CD4-positive, alpha-beta T cell (primary cell): ENCODE data around the gene DAP. TPM values are rescaled to one million over a fixed set of nuclear protein-coding genes. Genes with fewer than 3 reads are reported as not detected.

Source experiments
- ATAC-seq: fragments of 200-7000 bp; cut with Tn5 transposase; one replicate; pipeline ENCODE4 v1.10.0; 2022; ENCODE audit warnings: mild to moderate bottlenecking; ENCODE audit not compliant: poor library complexity
- CTCF ChIA-PET: fragments of 350-600 bp; sonication (Branson Sonifier 250); formaldehyde crosslinking; loops from one replicate; lab custom pipeline; 2021; ENCODE audit warnings: antibody characterized with exemption, inconsistent platforms; lab: Charles Lee
- POLR2A ChIA-PET: fragments of 350-600 bp; sonication (Branson Sonifier 250); formaldehyde crosslinking; loops from one replicate; lab custom pipeline; 2021; ENCODE audit warnings: antibody characterized with exemption, inconsistent platforms; lab: Charles Lee
- DNase-seq, 14 experiments: peaks; one replicate each; pipeline ENCODE4 v3.0.0-alpha.2; 2013 to 2020; ENCODE audit warnings: mixed read lengths in 2 of 14
- H3K27ac ChIP-seq, 2 donors: one replicate each; pipeline versions ENCODE4 v1.5.1 to v1.7.0; 2013; ENCODE audit warnings: low read length in 2 of 2, low read depth in 1 of 2, mild to moderate bottlenecking in 1 of 2
- H3K27me3 ChIP-seq, 2 experiments: 1 replicate in 1 of 2; 2 replicates in 1 of 2; pipeline versions ENCODE4 v1.6.1 to v1.7.0; 2013; ENCODE audit warnings: low read length in 2 of 2, control low read depth in 1 of 2, mild to moderate bottlenecking in 1 of 2, moderate library complexity in 1 of 2; ENCODE audit not compliant: insufficient read depth in 2 of 2, control insufficient read depth in 1 of 2
- H3K36me3 ChIP-seq: one replicate; pipeline ENCODE4 v1.6.1; 2013; ENCODE audit warnings: low read length, control low read depth; ENCODE audit not compliant: insufficient read depth
- H3K4me1 ChIP-seq: one replicate; pipeline ENCODE4 v1.6.1; 2013; ENCODE audit warnings: low read length, control low read depth; ENCODE audit not compliant: insufficient read depth
- H3K4me3 ChIP-seq: one replicate; pipeline ENCODE4 v1.5.1; 2013; ENCODE audit warnings: mild to moderate bottlenecking, low read length, moderate library complexity
- H3K9me3 ChIP-seq, 2 experiments: 1 replicate in 1 of 2; 2 replicates in 1 of 2; pipeline versions ENCODE4 v1.6.1 to v1.7.0; 2013; ENCODE audit warnings: low read length in 2 of 2, mild to moderate bottlenecking in 2 of 2, control low read depth in 1 of 2, moderate library complexity in 1 of 2; ENCODE audit not compliant: control insufficient read depth in 1 of 2, insufficient read depth in 1 of 2
- H3K27ac Mint-ChIP-seq: one replicate; pipeline ENCODE4 v1.8.0; 2020; ENCODE audit warnings: mixed read lengths
- H3K27me3 Mint-ChIP-seq: one replicate; pipeline ENCODE4 v1.8.0; 2021; ENCODE audit warnings: mixed read lengths
- H3K36me3 Mint-ChIP-seq: one replicate; pipeline ENCODE4 v1.8.0; 2021; ENCODE audit warnings: low read depth, mixed read lengths
- H3K4me1 Mint-ChIP-seq: one replicate; pipeline ENCODE4 v1.8.0; 2021; ENCODE audit warnings: low read depth, mixed read lengths
- H3K4me3 Mint-ChIP-seq: one replicate; pipeline ENCODE4 v1.8.0; 2020; ENCODE audit warnings: mild to moderate bottlenecking, mixed read lengths
- H3K9me3 Mint-ChIP-seq: one replicate; pipeline ENCODE4 v1.8.0; 2020; ENCODE audit warnings: mixed read lengths
- CTCF ChIP-seq: fragments of 200-600 bp; IDR thresholded peaks from one replicate; pipeline ENCODE4 v1.8.0; 2022; ENCODE audit warnings: antibody characterized with exemption, mild to moderate bottlenecking
- intact Hi-C, 2 experiments: fragments of 100-400 bp; cut with DNase I in 1 of 2; cut with micrococcal nuclease in 1 of 2; formaldehyde crosslinking; loops; one replicate each; pipeline versions ENCODE4 v1.15.1 to v1.9.0; 2023 to 2025; cut with DNase I, micrococcal nuclease
- total RNA-seq, 174 experiments: library from RNA in 2 of 174; stranded (reverse) in 2 of 174; gene quantifications; one replicate each; pipeline ENCODE4 v1.2.3 and lab custom pipeline; 2021 to 2026

Gene DAP
- total RNA-seq, 2 experiments from 2014 or later: 33.6 to 35.2 TPM

DNA sequence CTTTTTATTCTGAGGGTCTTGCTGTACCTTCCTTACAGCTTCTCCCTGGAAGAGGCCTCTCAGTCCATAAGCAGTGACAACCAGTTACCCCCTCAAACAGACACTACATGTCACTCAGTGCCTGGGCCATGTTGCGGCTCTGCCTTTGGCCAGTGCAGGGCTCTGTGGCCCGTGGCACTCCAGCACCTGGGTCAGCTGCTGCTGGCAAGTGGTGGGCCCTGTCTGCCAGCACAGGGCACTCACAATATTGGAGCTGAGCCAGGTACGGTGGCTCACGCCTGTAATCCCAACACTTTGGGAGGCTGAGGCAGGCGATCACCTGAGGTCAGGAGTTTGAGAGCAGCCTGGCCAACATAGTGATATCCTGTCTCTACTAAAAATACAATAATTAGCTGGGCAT lies 24.2 kb downstream of the DAP start:
- Histone ChIP-seq H3K27me3 (no peaks in the 10 kb centered on the region), H3K4me1 (peaks cover 3% of the 10 kb centered on the region), H3K36me3 (peaks cover 26% of the 10 kb centered on the region), H3K4me3 (no peak overlapping the region), H3K9me3 (peaks cover 4 to 7% of the 10 kb centered on the region in 2 experiments), H3K27ac (no peak overlapping the region)
- H3K9me3 Mint-ChIP-seq: peaks cover 2% of the 10 kb centered on the region
- no peak for DNase-seq
- H3K27me3 Mint-ChIP-seq: no peaks in the 10 kb centered on the region
- peaks cover 77% of the 10 kb centered on the region for H3K36me3 Mint-ChIP-seq
- no peak for TF ChIP-seq CTCF
- H3K4me1 Mint-ChIP-seq: peaks cover 19% of the 10 kb centered on the region
- intact Hi-C loops: no loop called here
- no peak overlapping the region for H3K27ac Mint-ChIP-seq
- CTCF ChIA-PET: no interaction called here
- ATAC-seq: no peak
- no peak overlapping the region for H3K4me3 Mint-ChIP-seq
- POLR2A ChIA-PET: no interaction called here

- Mint-ChIP-seq H3K4me3 (no peak overlapping the region), H3K27me3 (no peaks in the 10 kb centered on the region), H3K36me3 (peaks cover 73% of the 10 kb centered on the region), H3K4me1 (peaks cover 19% of the 10 kb centered on the region), H3K9me3 (peaks cover under 1% of the 10 kb centered on the region), H3K27ac (no peak overlapping the region)
- TF ChIP-seq CTCF: no peak
- DNase-seq (no peak), ATAC-seq (no peak)
- peaks cover 4 to 7% of the 10 kb centered on the region in 2 experiments for H3K9me3 ChIP-seq
- H3K27me3 ChIP-seq: no peaks in the 10 kb centered on the region
- H3K4me3 ChIP-seq: no peak overlapping the region
- peaks cover 21% of the 10 kb centered on the region for H3K36me3 ChIP-seq
- ChIA-PET CTCF (no interaction called here), POLR2A (no interaction called here)
- intact Hi-C loops: no loop called here
- H3K4me1 ChIP-seq: peaks cover 3% of the 10 kb centered on the region
- H3K27ac ChIP-seq: no peak overlapping the region
Observed at GRCh38 chr5:10736354-10736753, 24.7 kb downstream of the DAP start.

DNA sequence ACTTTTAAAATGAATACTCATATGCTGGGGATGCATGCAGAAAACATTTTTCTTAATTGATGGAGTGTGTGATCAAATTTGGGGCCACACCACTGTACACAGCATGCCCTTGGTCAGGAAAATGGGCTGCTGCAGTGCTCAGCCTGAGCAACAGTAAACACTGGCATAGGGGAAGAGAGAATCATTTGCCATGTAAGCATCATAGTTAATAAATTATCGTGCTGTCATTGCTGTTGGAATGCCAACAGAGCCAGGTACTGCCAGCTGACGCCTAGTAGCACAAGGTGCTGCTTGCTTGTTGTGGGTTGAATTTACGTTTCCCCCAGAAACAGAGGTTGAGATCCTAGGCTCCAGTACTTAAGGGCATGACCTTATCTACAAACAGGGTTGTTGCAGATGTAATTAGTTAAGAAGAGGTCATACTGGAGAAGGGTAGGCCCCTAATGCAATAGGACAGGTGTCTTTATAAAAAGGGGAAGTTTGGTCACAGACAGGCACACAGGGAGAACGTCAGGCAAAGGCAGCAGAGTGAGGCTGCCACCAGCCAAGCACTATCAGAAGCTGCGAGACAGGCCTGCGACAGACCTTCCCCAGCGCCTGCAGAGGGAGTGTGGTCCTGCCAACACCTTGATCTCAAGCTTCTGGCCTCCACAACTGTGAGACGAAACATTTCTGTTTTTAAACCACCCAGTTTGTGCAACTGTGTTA lies 25.3 kb downstream of the DAP start:
- Mint-ChIP-seq H3K27me3 (no peaks in the 10 kb centered on the region), H3K27ac (no peak overlapping the region), H3K9me3 (no peaks in the 10 kb centered on the region), H3K4me1 (peaks cover 19% of the 10 kb centered on the region), H3K4me3 (no peak overlapping the region), H3K36me3 (peaks cover 67% of the 10 kb centered on the region)
- DNase-seq (no peak), ATAC-seq (no peak)
- H3K36me3 ChIP-seq: peaks cover 20% of the 10 kb centered on the region
- peaks cover 3% of the 10 kb centered on the region for H3K4me1 ChIP-seq
- no peak overlapping the region for H3K4me3 ChIP-seq
- H3K9me3 ChIP-seq: peaks cover 0 to 7% of the 10 kb centered on the region in 2 experiments
- intact Hi-C loops: no loop called here
- CTCF ChIA-PET: no interaction called here
- POLR2A ChIA-PET: no interaction called here
- no peaks in the 10 kb centered on the region for H3K27me3 ChIP-seq
- H3K27ac ChIP-seq: no peak overlapping the region
- TF ChIP-seq CTCF: no peak
